Muscle layer of colon (tissue), 2 donors: ENCODE measurements around the gene RAB43.

Experiments
- H3K27ac ChIP-seq: one replicate; pipeline ENCODE4 v1.7.0; 2013; ENCODE audit warnings: low read depth, mild to moderate bottlenecking, low read length, moderate library complexity
- H3K27me3 ChIP-seq, 2 donors: one replicate each; pipeline ENCODE4 v1.7.0; 2013; ENCODE audit warnings: low read length in 2 of 2, mild to moderate bottlenecking in 2 of 2; ENCODE audit not compliant: insufficient read depth in 2 of 2, control insufficient read depth in 1 of 2
- H3K36me3 ChIP-seq: one replicate; pipeline ENCODE4 v1.7.0; 2013; ENCODE audit warnings: mild to moderate bottlenecking, low read length; ENCODE audit not compliant: insufficient read depth
- H3K4me1 ChIP-seq: one replicate; pipeline ENCODE4 v1.7.0; 2013; ENCODE audit warnings: mild to moderate bottlenecking, low read length; ENCODE audit not compliant: insufficient read depth
- H3K4me3 ChIP-seq, 2 donors: one replicate each; pipeline ENCODE4 v1.7.0; 2013; ENCODE audit warnings: low read length in 2 of 2, low read depth in 1 of 2, mild to moderate bottlenecking in 1 of 2, moderate library complexity in 1 of 2
- H3K9ac ChIP-seq: one replicate; pipeline ENCODE4 v1.7.0; 2013; ENCODE audit warnings: low read length
- H3K9me3 ChIP-seq: one replicate; pipeline ENCODE4 v1.7.0; 2013; ENCODE audit warnings: mild to moderate bottlenecking, low read length
- donor health status: abdominal sarcoma.
- donor health status: Adenocarcinoma of cecum.

The RAB43 gene

DNA sequence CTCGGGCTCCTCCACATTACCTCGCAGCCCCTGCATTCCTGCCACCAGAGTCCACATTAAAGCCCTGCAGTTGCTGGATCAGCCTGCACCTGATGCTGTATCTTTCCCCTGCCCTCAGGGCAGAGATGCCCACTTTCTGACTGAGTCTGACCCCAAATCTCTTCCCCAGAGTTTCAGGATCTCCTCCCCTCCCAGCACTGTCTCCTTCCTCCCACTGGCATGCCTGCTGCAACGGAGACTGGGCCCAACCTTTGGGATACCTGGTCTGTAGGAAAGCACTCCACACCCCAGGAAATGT, 81.6 kb downstream of the RAB43 start:
- Histone ChIP-seq H3K36me3 (no peaks in the 10 kb centered on the region), H3K4me3 (no peak overlapping the region), H3K9ac (no peak overlapping the region), H3K27me3 (peaks cover 0 to 5% of the 10 kb centered on the region in 2 donors), H3K27ac (no peak overlapping the region), H3K4me1 (peaks cover 9% of the 10 kb centered on the region), H3K9me3 (no peaks in the 10 kb centered on the region)

DNA sequence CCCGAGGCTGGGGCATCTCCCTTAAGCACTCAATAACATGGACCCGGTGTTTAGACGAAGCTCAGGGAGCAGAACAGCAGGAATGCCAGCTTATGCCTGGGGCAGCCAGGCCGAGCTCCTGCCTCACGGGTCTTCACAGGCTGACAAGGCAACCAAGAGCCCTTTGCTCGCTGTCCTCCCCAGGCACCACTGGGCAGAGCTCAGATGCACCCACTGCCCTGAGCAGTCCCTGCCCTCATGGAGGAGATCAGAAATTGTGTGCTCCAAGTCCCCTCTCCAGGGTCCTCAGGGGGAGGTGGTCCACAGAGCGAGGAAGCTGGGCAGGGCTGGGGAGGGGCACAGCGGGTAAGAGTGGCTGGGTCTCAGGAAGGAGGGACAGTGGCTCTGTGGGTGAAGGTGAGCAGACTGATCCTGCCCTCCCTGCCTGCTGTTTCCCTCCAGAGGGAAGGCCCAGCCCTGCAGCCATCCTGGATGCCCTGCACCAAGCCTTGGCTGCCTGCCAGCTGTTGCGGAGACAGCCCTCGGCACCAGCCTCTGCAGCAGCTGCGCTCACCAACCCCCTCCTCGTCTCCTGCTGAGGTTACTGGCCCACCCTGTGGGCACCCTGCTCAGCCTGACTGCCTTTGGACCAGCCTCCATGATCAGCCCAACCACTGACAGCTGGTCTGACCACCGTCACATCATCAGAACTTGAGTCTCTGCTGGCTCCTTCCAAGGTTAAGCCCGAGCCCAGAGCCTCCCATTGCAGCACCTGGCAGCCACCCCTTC, 82.1 kb downstream of the RAB43 start:
- Histone ChIP-seq H3K4me1 (peaks cover 9% of the 10 kb centered on the region), H3K36me3 (no peaks in the 10 kb centered on the region), H3K27ac (no peak overlapping the region), H3K9me3 (no peaks in the 10 kb centered on the region), H3K9ac (no peak overlapping the region), H3K27me3 (peaks cover 0 to 3% of the 10 kb centered on the region in 2 donors), H3K4me3 (no peak overlapping the region)

DNA sequence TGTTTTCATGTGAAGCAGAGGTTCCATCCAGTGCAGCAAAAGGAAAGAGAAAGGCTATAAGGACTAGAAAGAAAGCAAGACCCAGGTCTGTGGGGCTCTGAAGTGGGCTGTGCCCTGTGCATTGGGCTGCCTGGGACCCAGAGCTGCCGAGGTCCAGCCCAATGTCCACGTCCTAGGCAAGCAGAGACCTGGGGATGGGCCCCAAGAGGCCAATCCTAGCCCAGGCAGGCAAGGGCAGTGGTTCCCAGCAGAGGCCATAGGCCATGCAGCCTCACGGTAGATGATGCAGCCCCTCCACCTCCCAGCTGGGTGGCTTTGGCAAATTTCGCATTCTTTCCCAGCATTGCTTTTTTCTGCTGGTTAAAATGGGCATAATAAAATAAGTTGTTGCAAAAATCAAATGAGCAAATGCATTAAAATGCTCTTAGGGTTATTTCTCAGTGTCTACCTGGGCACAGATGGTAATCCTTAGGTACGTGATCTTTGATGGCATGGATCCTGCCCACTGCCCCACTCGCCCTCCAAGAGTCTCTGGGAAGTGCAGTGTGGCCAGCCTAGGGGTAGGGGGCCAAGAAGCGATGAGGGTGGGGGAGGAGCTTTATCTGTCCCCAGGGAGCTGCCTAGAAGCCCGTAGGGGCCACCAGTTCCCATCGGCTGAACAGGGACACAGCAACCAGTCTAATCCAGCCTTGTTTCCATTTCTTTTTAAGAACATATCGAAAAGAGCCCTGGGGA, 83.3 kb downstream of the RAB43 start:
- Histone ChIP-seq H3K9ac (no peak overlapping the region), H3K4me3 (no peak overlapping the region), H3K36me3 (no peaks in the 10 kb centered on the region), H3K9me3 (no peaks in the 10 kb centered on the region), H3K4me1 (peaks cover 9% of the 10 kb centered on the region), H3K27ac (no peak overlapping the region), H3K27me3 (no peaks in the 10 kb centered on the region)
